DOHH2 (cell line): ENCODE measurements around the gene ZNF366.

Experiments
- CTCF ChIP-seq: fragments of 200-600 bp; sonication (generic); IDR thresholded peaks from one replicate; pipeline ENCODE4 v1.5.1; 2014; ENCODE audit warnings: antibody characterized with exemption, mild to moderate bottlenecking, low read depth, low read length; ENCODE audit not compliant: poor library complexity, severe bottlenecking
- EZH2phosphoT487 ChIP-seq: fragments of 200-600 bp; sonication (generic); IDR thresholded peaks from 2 replicates; pipeline ENCODE4 v1.6.1; 2017; ENCODE audit warnings: borderline replicate concordance, mild to moderate bottlenecking, antibody characterized with exemption, low read length, moderate library complexity, mixed read lengths

GRCh38 chr5:72434056-72434780 is 73.0 kb downstream of the ZNF366 start:
- no peak for TF ChIP-seq EZH2phosphoT487
- no peak for TF ChIP-seq CTCF
